Osteoblast (primary cell): ENCODE results near the gene CUL3. TPM values are rescaled to one million over a fixed set of nuclear protein-coding genes. Genes with fewer than 3 reads are reported as not detected.
"Not testable (repeated sequence)": the region's sequence is repeated elsewhere in the genome, so short reads cannot be mapped to it uniquely, and the experiment has no call there.

ENCODE experiments used
- DNase-seq: peaks from one replicate; pipeline ENCODE4 v3.0.0; 2011; ENCODE audit warnings: low spot score, mixed read lengths; ENCODE audit not compliant: insufficient read length; ENCODE audit errors: missing footprints
- H2AFZ ChIP-seq: 2 replicates; pipeline ENCODE4 v1.6.0; 2011; ENCODE audit warnings: mild to moderate bottlenecking, low read length
- H3K27ac ChIP-seq: 2 replicates; pipeline ENCODE4 v1.5.1; 2011; ENCODE audit warnings: mild to moderate bottlenecking, low read depth, low read length, moderate library complexity
- H3K27me3 ChIP-seq: 2 replicates; pipeline ENCODE4 v1.6.0; 2012; ENCODE audit warnings: mild to moderate bottlenecking, control low read depth, inconsistent platforms, low read length, moderate library complexity; ENCODE audit not compliant: insufficient read depth
- H3K36me3 ChIP-seq: 2 replicates; pipeline ENCODE4 v1.5.1; 2011; ENCODE audit warnings: mild to moderate bottlenecking, low read length, control low read depth, moderate library complexity; ENCODE audit not compliant: insufficient read depth
- H3K4me1 ChIP-seq: 2 replicates; pipeline ENCODE4 v1.5.1; 2011; ENCODE audit warnings: mild to moderate bottlenecking, low read length, control low read depth, moderate library complexity; ENCODE audit not compliant: insufficient read depth
- H3K4me2 ChIP-seq: 2 replicates; pipeline ENCODE4 v1.6.0; 2011; ENCODE audit warnings: mild to moderate bottlenecking, low read length; ENCODE audit not compliant: insufficient read depth
- H3K4me3 ChIP-seq: fragments of 200-600 bp; sonication (generic); 3 replicates; pipeline ENCODE4 v1.5.1; 2012; ENCODE audit warnings: mild to moderate bottlenecking, low read length, inconsistent platforms; ENCODE audit not compliant: insufficient read depth
- H3K79me2 ChIP-seq: 2 replicates; pipeline ENCODE4 v1.6.0; 2012; ENCODE audit warnings: mild to moderate bottlenecking, low read length, control low read depth, inconsistent platforms; ENCODE audit not compliant: insufficient read depth
- H3K9me3 ChIP-seq: 2 replicates; pipeline ENCODE4 v1.5.1; 2011; ENCODE audit warnings: low read depth, low read length, control low read depth
- H4K20me1 ChIP-seq: 2 replicates; pipeline ENCODE4 v1.6.0; 2012; ENCODE audit warnings: mild to moderate bottlenecking, low read length, control low read depth; ENCODE audit not compliant: insufficient read depth
- CTCF ChIP-seq: IDR thresholded peaks from 2 replicates; pipeline ENCODE4 v1.5.1; 2011; ENCODE audit warnings: mild to moderate bottlenecking, low read depth, low read length, moderate library complexity; ENCODE audit errors: extremely low read depth
- total RNA-seq: library from RNA; depleted of rRNA; stranded (reverse); fragments of >200 nt; gene quantifications from 2 replicates; pipeline ENCODE4 v1.2.3, GENCODE V29; 2012

Gene CUL3
- total RNA-seq, 1 donor = 64.4 TPM

GRCh38 chr2:224608104-224608503 is 22.9 kb upstream of the CUL3 start:
- Histone ChIP-seq H4K20me1 (no peaks in the 10 kb centered on the region), H3K4me3 (no peak overlapping the region), H2AFZ (no peak overlapping the region), H3K9me3 (no peaks in the 10 kb centered on the region), H3K27me3 (no peaks in the 10 kb centered on the region), H3K4me2 (no peak overlapping the region), H3K4me1 (no peaks in the 10 kb centered on the region), H3K36me3 (no peaks in the 10 kb centered on the region), H3K27ac (no peak overlapping the region), H3K79me2 (no peaks in the 10 kb centered on the region)
- TF ChIP-seq CTCF = no peak
- DNase-seq = no peak

- H3K9me3 ChIP-seq, H3K27me3 ChIP-seq, H3K79me2 ChIP-seq: not testable (repeated sequence)
Observed at GRCh38 chr2:224603746-224604500, 18.8 kb upstream of the CUL3 start.

GRCh38 chr2:224602778-224603375 is 17.7 kb upstream of the CUL3 start:
- H3K4me1 ChIP-seq, H3K79me2 ChIP-seq, H2AFZ ChIP-seq, H3K27ac ChIP-seq, H3K9me3 ChIP-seq, H3K36me3 ChIP-seq, DNase-seq, H3K4me2 ChIP-seq, H4K20me1 ChIP-seq, H3K27me3 ChIP-seq, H3K4me3 ChIP-seq: not testable (repeated sequence)

More at GRCh38 chr2:224603746-224604500, 18.8 kb upstream of the CUL3 start:
- not testable (repeated sequence) for H4K20me1 ChIP-seq, H2AFZ ChIP-seq, H3K27ac ChIP-seq, DNase-seq, H3K4me2 ChIP-seq, H3K36me3 ChIP-seq, H3K4me3 ChIP-seq, H3K4me1 ChIP-seq

GRCh38 chr2:224601923-224602322 is 16.8 kb upstream of the CUL3 start:
- H3K4me1 ChIP-seq = no peaks in the 10 kb centered on the region
- H3K27me3 ChIP-seq = peaks cover 4% of the 10 kb centered on the region
- no peak overlapping the region for H3K27ac ChIP-seq
- no peaks in the 10 kb centered on the region for H4K20me1 ChIP-seq
- no peak overlapping the region for H3K4me2 ChIP-seq
- H3K9me3 ChIP-seq = no peaks in the 10 kb centered on the region
- H3K79me2 ChIP-seq = no peaks in the 10 kb centered on the region
- H2AFZ ChIP-seq = no peak overlapping the region
- H3K4me3 ChIP-seq = no peak overlapping the region
- TF ChIP-seq CTCF = no peak
- DNase-seq = no peak
- H3K36me3 ChIP-seq = no peaks in the 10 kb centered on the region

- Histone ChIP-seq H2AFZ (no peak overlapping the region), H3K4me2 (no peak overlapping the region), H3K27ac (no peak overlapping the region), H3K36me3 (no peaks in the 10 kb centered on the region), H3K9me3 (no peaks in the 10 kb centered on the region), H3K79me2 (no peaks in the 10 kb centered on the region), H3K4me3 (no peak overlapping the region), H4K20me1 (no peaks in the 10 kb centered on the region), H3K27me3 (peaks cover 4% of the 10 kb centered on the region), H3K4me1 (no peaks in the 10 kb centered on the region)
- DNase-seq = no peak
- no peak for TF ChIP-seq CTCF
Observed at GRCh38 chr2:224598678-224599077, 13.5 kb upstream of the CUL3 start.
